HG03066 (cell line): Measurements from ENCODE around the gene FPR2.
"Not testable (repeated sequence)": the region's sequence is repeated elsewhere in the genome, so short reads cannot be mapped to it uniquely, and the experiment has no call there.

Source experiments
- ATAC-seq: cut with Tn5 transposase; IDR thresholded peaks from one replicate; pipeline ENCODE4 v1.9.1; 2021; ENCODE audit warnings: low read depth; ENCODE audit not compliant: unreplicated experiment

FPR2 gene

GRCh38 chr19:51738523-51738922, 22.5 kb upstream of the FPR2 start:
- not testable (repeated sequence) for ATAC-seq

- ATAC-seq = no peak
Measured at GRCh38 chr19:51739466-51740213, 21.3 kb upstream of the FPR2 start.

- ATAC-seq = no peak
Measured at GRCh38 chr19:51740356-51740755, 20.6 kb upstream of the FPR2 start.

- ATAC-seq = no peak
Measured at GRCh38 chr19:51742789-51743188, 18.2 kb upstream of the FPR2 start.

GRCh38 chr19:51743405-51743804, 17.6 kb upstream of the FPR2 start:
- ATAC-seq = no peak

GRCh38 chr19:51746731-51747130, 14.2 kb upstream of the FPR2 start:
- no peak for ATAC-seq

- ATAC-seq = no peak
Measured at GRCh38 chr19:51749979-51750378, 11.0 kb upstream of the FPR2 start.

- ATAC-seq = no peak
Measured at GRCh38 chr19:51750400-51751094, 10.4 kb upstream of the FPR2 start.

GRCh38 chr19:51751655-51752054, 9.3 kb upstream of the FPR2 start, which contains the start of gene FPR1:
Gene FPR1, minus strand, starts transcription at chr19:51751878. Its CDS starts 4,884 bp downstream, at chr19:51746994.
- ATAC-seq = no peak

GRCh38 chr19:51754109-51754508, 6.9 kb upstream of the FPR2 start:
- no peak for ATAC-seq

GRCh38 chr19:51754770-51755169, 6.2 kb upstream of the FPR2 start:
- ATAC-seq = no peak

GRCh38 chr19:51755571-51755970, 5.4 kb upstream of the FPR2 start:
- no peak for ATAC-seq

GRCh38 chr19:51761696-51762095, 716 bp downstream of the FPR2 start:
- ATAC-seq = no peak

- no peak for ATAC-seq
Measured at GRCh38 chr19:51765086-51765485, 4.1 kb downstream of the FPR2 start.

GRCh38 chr19:51766461-51766860, 5.5 kb downstream of the FPR2 start:
- ATAC-seq = no peak

GRCh38 chr19:51771376-51772130, 10.6 kb downstream of the FPR2 start:
- no peak for ATAC-seq

GRCh38 chr19:51772977-51773376, 12.0 kb downstream of the FPR2 start:
- no peak for ATAC-seq

GRCh38 chr19:51776561-51776960, 15.6 kb downstream of the FPR2 start:
- not testable (repeated sequence) for ATAC-seq

- ATAC-seq = no peak
Measured at GRCh38 chr19:51777570-51778462, 16.8 kb downstream of the FPR2 start.

GRCh38 chr19:51779181-51779580, 18.2 kb downstream of the FPR2 start:
- ATAC-seq = no peak
